Activated naive CD8-positive, alpha-beta T cell (primary cell): ENCODE results near the gene MYO1B.

ENCODE experiments used
- H3K27ac Mint-ChIP-seq: one replicate; pipeline ENCODE4 v1.8.0; 2021; ENCODE audit warnings: mixed read lengths
- H3K27me3 Mint-ChIP-seq: one replicate; pipeline ENCODE4 v1.8.0; 2021; ENCODE audit warnings: mixed read lengths
- H3K36me3 Mint-ChIP-seq: one replicate; pipeline ENCODE4 v1.8.0; 2021; ENCODE audit warnings: mixed read lengths
- H3K4me1 Mint-ChIP-seq: one replicate; pipeline ENCODE4 v1.8.0; 2021; ENCODE audit warnings: low read depth, mixed read lengths
- H3K4me3 Mint-ChIP-seq: one replicate; pipeline ENCODE4 v1.8.0; 2021; ENCODE audit warnings: mild to moderate bottlenecking, mixed read lengths
- H3K9me3 Mint-ChIP-seq: one replicate; pipeline ENCODE4 v1.8.0; 2021; ENCODE audit warnings: low read depth, mixed read lengths

Gene MYO1B

DNA sequence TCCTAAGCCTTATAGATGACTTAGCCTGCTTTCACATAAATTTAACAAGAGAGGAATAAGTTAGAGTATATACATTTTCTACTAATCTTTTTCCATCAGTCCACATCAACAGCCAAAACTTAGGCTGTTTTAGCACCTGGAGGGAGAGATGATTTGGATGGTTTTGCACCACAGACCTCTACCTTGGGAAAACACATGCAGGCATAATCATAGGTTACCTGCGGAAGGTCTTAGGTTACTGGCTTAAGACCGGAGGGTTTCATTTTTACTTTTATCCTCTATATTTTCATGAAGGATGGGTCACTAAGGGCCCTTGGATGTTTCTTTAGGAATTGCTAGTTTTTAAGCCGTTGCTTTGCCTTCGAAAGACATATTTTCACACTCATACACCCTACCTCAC is 66.0 kb downstream of the MYO1B start:
- no peak overlapping the region for H3K27ac Mint-ChIP-seq
- no peaks in the 10 kb centered on the region for H3K36me3 Mint-ChIP-seq
- no peaks in the 10 kb centered on the region for H3K9me3 Mint-ChIP-seq
- no peak overlapping the region for H3K4me3 Mint-ChIP-seq
- no peaks in the 10 kb centered on the region for H3K4me1 Mint-ChIP-seq
- H3K27me3 Mint-ChIP-seq, result no peaks in the 10 kb centered on the region

DNA sequence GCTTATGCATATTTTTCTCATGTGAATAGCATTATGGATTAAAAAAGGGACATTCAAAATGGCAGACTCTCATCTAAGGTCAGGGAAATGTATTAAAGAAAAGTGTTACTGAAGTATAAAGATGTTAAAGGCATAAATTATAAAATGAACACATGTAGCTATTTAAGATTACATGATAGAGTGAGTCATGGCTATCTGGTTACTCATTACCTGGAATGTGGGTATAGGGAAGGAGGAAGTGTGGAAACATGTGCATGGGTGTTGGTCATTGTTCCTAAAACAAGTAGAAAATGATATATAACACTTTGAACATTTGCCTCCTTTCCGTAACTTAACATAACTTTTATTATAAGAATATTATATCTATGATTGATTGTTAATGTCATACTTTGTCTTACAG is 66.4 kb downstream of the MYO1B start:
- Mint-ChIP-seq H3K36me3 (no peaks in the 10 kb centered on the region), H3K27ac (no peak overlapping the region), H3K4me3 (no peak overlapping the region), H3K9me3 (no peaks in the 10 kb centered on the region), H3K27me3 (no peaks in the 10 kb centered on the region), H3K4me1 (no peaks in the 10 kb centered on the region)

- no peaks in the 10 kb centered on the region for H3K27me3 Mint-ChIP-seq
- no peak overlapping the region for H3K27ac Mint-ChIP-seq
- H3K4me1 Mint-ChIP-seq, result no peaks in the 10 kb centered on the region
- no peaks in the 10 kb centered on the region for H3K9me3 Mint-ChIP-seq
- no peak overlapping the region for H3K4me3 Mint-ChIP-seq
- no peaks in the 10 kb centered on the region for H3K36me3 Mint-ChIP-seq
Measured at GRCh38 chr2:191312163-191312562, 67.0 kb downstream of the MYO1B start.

GRCh38 chr2:191312662-191313061 is 67.5 kb downstream of the MYO1B start:
- H3K4me3 Mint-ChIP-seq, result no peak overlapping the region
- no peaks in the 10 kb centered on the region for H3K9me3 Mint-ChIP-seq
- H3K27me3 Mint-ChIP-seq, result no peaks in the 10 kb centered on the region
- no peaks in the 10 kb centered on the region for H3K4me1 Mint-ChIP-seq
- H3K36me3 Mint-ChIP-seq, result no peaks in the 10 kb centered on the region
- no peak overlapping the region for H3K27ac Mint-ChIP-seq

DNA sequence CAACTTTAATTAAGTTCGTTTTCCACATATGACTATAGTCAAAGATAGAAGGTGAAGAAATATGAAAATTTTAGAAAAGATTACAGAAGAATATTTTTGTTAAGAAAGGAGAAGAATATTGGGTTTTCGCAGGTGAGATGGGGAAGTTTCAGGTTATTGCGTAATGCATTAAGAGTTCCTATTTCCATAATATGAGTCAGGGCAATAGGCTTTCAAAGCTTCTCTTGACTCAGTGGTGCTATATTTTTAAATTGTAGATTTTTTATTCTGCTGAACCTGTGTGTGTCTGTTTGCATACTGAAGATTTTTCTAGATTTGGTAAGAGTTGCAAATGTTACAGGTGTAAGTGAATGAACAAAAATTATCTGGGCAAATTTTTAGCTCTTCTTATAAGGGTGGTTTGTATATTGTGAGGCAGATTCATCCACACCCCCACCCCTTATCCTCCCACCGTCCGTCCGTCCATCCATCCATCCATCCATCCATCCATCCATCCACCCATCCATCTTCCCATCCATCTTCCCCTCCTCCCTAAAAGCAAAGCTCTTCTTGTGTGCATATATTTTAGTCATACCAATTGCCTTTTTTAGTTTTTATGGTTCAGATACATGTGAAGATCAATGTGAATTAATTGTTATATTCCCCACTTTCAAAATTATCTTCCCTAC is 69.6 kb downstream of the MYO1B start:
- H3K27me3 Mint-ChIP-seq, result no peaks in the 10 kb centered on the region
- H3K4me3 Mint-ChIP-seq, result no peak overlapping the region
- H3K27ac Mint-ChIP-seq, result no peak overlapping the region
- no peaks in the 10 kb centered on the region for H3K36me3 Mint-ChIP-seq
- H3K4me1 Mint-ChIP-seq, result peaks cover 3% of the 10 kb centered on the region
- H3K9me3 Mint-ChIP-seq, result no peaks in the 10 kb centered on the region

DNA sequence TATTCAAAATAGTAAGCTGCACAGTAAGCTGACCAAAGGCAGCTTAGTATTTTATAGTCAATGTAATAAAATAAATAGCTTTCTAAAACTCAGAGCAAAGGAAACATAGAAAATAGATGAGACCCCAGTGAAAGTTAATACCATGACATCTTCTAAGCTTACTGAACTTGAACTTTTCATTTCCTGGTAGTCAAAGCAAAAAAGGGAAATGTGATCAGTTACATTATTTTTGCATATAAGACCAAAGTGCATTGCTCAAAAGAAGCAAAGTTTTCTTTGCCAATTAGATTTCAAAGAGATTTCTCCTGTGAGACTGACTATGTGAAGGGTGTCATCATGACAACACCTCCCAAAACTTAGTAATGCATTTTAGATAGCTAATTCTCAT is 70.2 kb downstream of the MYO1B start:
- no peaks in the 10 kb centered on the region for H3K9me3 Mint-ChIP-seq
- peaks cover 3% of the 10 kb centered on the region for H3K4me1 Mint-ChIP-seq
- H3K4me3 Mint-ChIP-seq, result no peak overlapping the region
- no peaks in the 10 kb centered on the region for H3K27me3 Mint-ChIP-seq
- H3K36me3 Mint-ChIP-seq, result no peaks in the 10 kb centered on the region
- no peak overlapping the region for H3K27ac Mint-ChIP-seq

DNA sequence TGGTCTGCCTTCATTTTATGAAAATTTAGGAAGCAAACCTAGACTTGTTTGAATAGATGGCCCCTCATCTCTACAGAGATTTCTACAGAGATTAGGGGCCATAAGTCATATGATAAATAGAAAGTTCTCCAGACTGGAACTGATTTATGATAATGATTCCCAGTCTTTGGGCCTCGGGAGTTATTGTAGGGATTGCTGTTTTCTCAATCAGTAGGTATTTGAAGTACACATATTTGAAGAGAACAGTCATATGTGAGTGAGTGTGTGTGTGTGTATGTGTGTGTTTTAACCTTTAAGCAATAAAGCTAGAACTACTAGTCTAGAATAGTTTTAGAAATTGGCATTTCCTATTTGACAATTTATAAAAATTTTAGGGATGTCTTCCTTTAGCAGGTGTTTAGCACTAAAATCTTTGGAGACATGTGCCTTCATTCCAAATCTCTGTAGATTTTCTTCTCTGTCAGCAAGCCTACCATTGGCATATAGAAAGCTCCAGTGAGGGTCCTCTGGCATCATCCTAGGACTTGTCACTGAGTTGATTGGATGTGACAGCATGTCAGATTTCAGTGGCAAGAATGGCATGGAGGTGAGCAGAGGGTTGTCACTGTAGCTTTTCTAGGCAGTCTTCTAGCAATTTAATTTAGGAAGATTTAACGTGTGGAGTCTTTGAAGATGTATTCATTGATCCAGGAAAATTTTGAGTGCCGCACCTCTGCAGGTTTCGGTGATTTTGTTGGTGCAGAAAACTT is 71.2 kb downstream of the MYO1B start:
- no peaks in the 10 kb centered on the region for H3K36me3 Mint-ChIP-seq
- H3K27me3 Mint-ChIP-seq, result peaks cover 1% of the 10 kb centered on the region
- no peaks in the 10 kb centered on the region for H3K9me3 Mint-ChIP-seq
- no peak overlapping the region for H3K4me3 Mint-ChIP-seq
- no peak overlapping the region for H3K27ac Mint-ChIP-seq
- peaks cover 6% of the 10 kb centered on the region for H3K4me1 Mint-ChIP-seq

GRCh38 chr2:191318037-191318728 is 73.0 kb downstream of the MYO1B start:
- Mint-ChIP-seq H3K4me3 (no peak overlapping the region), H3K27me3 (peaks cover 1% of the 10 kb centered on the region), H3K4me1 (peaks cover 22% of the 10 kb centered on the region)

GRCh38 chr2:191318729-191319078 is 73.5 kb downstream of the MYO1B start:
- H3K4me1 Mint-ChIP-seq, result peaks cover 22% of the 10 kb centered on the region
- H3K27ac Mint-ChIP-seq, result no peak overlapping the region
- H3K36me3 Mint-ChIP-seq, result no peaks in the 10 kb centered on the region
- no peak overlapping the region for H3K4me3 Mint-ChIP-seq
- peaks cover 1% of the 10 kb centered on the region for H3K27me3 Mint-ChIP-seq
- H3K9me3 Mint-ChIP-seq, result no peaks in the 10 kb centered on the region

More at GRCh38 chr2:191318037-191318728, 73.0 kb downstream of the MYO1B start:
- Mint-ChIP-seq H3K27ac (no peak overlapping the region), H3K36me3 (no peaks in the 10 kb centered on the region), H3K9me3 (no peaks in the 10 kb centered on the region)

- no peak overlapping the region for H3K27ac Mint-ChIP-seq
- peaks cover 1% of the 10 kb centered on the region for H3K9me3 Mint-ChIP-seq
Measured at GRCh38 chr2:191319186-191319585, 74.0 kb downstream of the MYO1B start.

GRCh38 chr2:191320881-191321280 is 75.7 kb downstream of the MYO1B start:
- Mint-ChIP-seq H3K4me3 (no peak overlapping the region), H3K36me3 (no peaks in the 10 kb centered on the region), H3K27me3 (peaks cover 1% of the 10 kb centered on the region), H3K4me1 (peaks cover 22% of the 10 kb centered on the region), H3K27ac (no peak overlapping the region), H3K9me3 (peaks cover 5% of the 10 kb centered on the region)

More at GRCh38 chr2:191319186-191319585, 74.0 kb downstream of the MYO1B start:
- Mint-ChIP-seq H3K4me3 (no peak overlapping the region), H3K36me3 (no peaks in the 10 kb centered on the region), H3K4me1 (peaks cover 22% of the 10 kb centered on the region), H3K27me3 (peaks cover 1% of the 10 kb centered on the region)

DNA sequence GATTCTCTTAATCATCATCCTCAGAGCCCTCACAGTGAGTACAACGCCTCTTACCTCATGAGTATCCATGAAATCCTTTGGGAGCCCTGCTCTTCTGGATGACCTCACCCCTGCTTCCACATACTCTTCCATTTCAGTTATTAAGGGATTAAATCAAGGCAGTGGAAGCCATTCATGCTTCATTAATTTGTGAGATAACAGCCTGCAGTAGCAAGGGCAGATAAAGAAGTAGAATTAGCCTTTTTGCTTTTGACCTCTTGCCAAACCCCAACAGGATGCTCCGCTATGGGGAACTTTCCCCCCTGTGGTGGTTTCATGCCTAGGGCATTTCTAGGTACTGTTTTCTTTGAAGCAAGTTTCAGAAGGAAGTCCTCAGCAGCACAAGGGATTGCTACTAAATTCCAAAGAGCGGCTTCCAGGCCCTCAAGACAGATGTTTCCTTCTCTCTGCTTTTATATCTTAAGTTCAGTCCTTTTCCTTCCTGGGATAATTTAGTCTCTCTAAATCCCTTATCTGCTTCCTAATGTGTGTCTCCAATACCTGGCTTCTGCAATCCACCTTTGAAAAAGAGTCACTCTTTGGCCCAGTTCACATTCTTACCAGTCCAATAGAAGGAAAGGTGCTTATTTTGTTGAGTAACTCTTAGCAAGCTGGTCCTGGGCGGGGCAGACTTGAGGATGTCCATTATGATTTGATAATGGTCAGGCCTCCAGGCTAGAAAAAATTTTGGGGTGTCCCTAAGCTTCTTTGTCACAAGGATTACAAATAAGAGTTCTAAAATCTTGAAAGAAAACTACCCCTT is 76.9 kb downstream of the MYO1B start:
- peaks cover 1% of the 10 kb centered on the region for H3K27me3 Mint-ChIP-seq
- no peak overlapping the region for H3K4me3 Mint-ChIP-seq
- H3K9me3 Mint-ChIP-seq, result peaks cover 5% of the 10 kb centered on the region
- no peaks in the 10 kb centered on the region for H3K36me3 Mint-ChIP-seq
- H3K27ac Mint-ChIP-seq, result no peak overlapping the region
- H3K4me1 Mint-ChIP-seq, result peaks cover 22% of the 10 kb centered on the region

DNA sequence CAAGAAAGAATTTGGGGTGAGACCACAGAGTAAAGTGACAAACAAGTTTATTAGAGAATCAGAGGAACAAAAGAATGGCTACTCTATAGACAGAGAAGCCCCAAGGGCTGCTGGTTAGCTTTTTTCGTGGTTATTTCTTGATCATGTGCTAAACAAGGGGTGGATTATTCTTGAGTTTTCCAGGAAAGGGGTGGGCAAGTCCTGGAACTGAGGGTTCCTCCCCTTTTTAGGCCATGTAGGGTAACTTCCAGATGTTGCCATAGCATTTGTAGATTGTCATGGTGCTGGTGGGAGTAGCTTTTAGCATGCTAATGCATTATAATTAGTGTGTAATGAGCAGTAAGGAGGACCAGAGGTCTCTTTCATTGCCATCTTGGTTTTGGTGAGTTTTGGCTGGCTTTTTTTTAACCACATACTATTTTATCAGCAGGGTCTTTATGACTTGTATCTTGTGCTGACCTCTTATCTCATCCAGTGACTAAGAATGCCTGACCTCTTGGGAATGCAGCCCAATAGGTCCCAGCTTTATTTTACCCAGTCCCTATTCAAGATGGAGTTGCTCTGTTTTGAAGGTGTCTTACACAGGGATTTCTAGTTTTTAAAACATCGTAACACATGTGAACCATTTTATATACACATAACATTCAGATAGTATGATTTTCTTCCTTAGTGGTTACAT is 77.8 kb downstream of the MYO1B start:
- Mint-ChIP-seq H3K27me3 (peaks cover 1% of the 10 kb centered on the region), H3K27ac (no peak overlapping the region), H3K4me1 (peaks cover 22% of the 10 kb centered on the region), H3K9me3 (peaks cover 5% of the 10 kb centered on the region), H3K4me3 (no peak overlapping the region), H3K36me3 (no peaks in the 10 kb centered on the region)

GRCh38 chr2:191325651-191326365 is 80.6 kb downstream of the MYO1B start:
- Mint-ChIP-seq H3K4me3 (no peak overlapping the region), H3K27me3 (peaks cover 2% of the 10 kb centered on the region), H3K9me3 (peaks cover 5% of the 10 kb centered on the region), H3K36me3 (peaks cover 2% of the 10 kb centered on the region), H3K4me1 (peaks cover 19% of the 10 kb centered on the region), H3K27ac (no peak overlapping the region)
